IPS-15b (cell line): ENCODE measurements around the gene NSL1.
"Not testable (repeated sequence)": the region's sequence is repeated elsewhere in the genome, so short reads cannot be mapped to it uniquely, and the experiment has no call there.

Experiments
- H3K27me3 ChIP-seq: one replicate; pipeline ENCODE4 v1.6.1; 2013; ENCODE audit warnings: low read length; ENCODE audit not compliant: control insufficient read depth, insufficient read depth
- H3K36me3 ChIP-seq: one replicate; pipeline ENCODE4 v1.6.1; 2013; ENCODE audit warnings: low read length; ENCODE audit not compliant: control insufficient read depth, insufficient read depth
- H3K4me1 ChIP-seq: one replicate; pipeline ENCODE4 v1.6.1; 2013; ENCODE audit warnings: mild to moderate bottlenecking, low read length; ENCODE audit not compliant: control insufficient read depth, insufficient read depth
- H3K4me3 ChIP-seq: one replicate; pipeline ENCODE4 v1.5.1; 2013; ENCODE audit warnings: low read depth, low read length
- H3K9ac ChIP-seq: one replicate; pipeline ENCODE4 v1.6.1; 2013; ENCODE audit warnings: low read depth, mild to moderate bottlenecking, low read length
- H3K9me3 ChIP-seq: one replicate; pipeline ENCODE4 v1.6.1; 2013; ENCODE audit warnings: mild to moderate bottlenecking, low read length; ENCODE audit not compliant: control insufficient read depth, insufficient read depth

The NSL1 gene

GRCh38 chr1:212738330-212738729, 53.2 kb downstream of the NSL1 start:
- H3K4me3 ChIP-seq, result no peak overlapping the region
- H3K27me3 ChIP-seq, result no peaks in the 10 kb centered on the region
- no peaks in the 10 kb centered on the region for H3K9me3 ChIP-seq
- no peak overlapping the region for H3K9ac ChIP-seq
- H3K4me1 ChIP-seq, result no peaks in the 10 kb centered on the region
- no peaks in the 10 kb centered on the region for H3K36me3 ChIP-seq

- Histone ChIP-seq H3K36me3 (no peaks in the 10 kb centered on the region), H3K4me3 (no peak overlapping the region), H3K9ac (no peak overlapping the region), H3K9me3 (no peaks in the 10 kb centered on the region), H3K4me1 (no peaks in the 10 kb centered on the region), H3K27me3 (no peaks in the 10 kb centered on the region)
These were observed 54.0 kb downstream of the NSL1 start for GRCh38 chr1:212737559-212737958.

GRCh38 chr1:212733109-212733508, 58.5 kb downstream of the NSL1 start:
- no peaks in the 10 kb centered on the region for H3K36me3 ChIP-seq
- no peaks in the 10 kb centered on the region for H3K27me3 ChIP-seq
- no peak overlapping the region for H3K4me3 ChIP-seq
- H3K9me3 ChIP-seq, result no peaks in the 10 kb centered on the region
- no peak overlapping the region for H3K9ac ChIP-seq
- no peaks in the 10 kb centered on the region for H3K4me1 ChIP-seq

GRCh38 chr1:212731630-212732029, 59.9 kb downstream of the NSL1 start:
- H3K9me3 ChIP-seq, result no peaks in the 10 kb centered on the region
- H3K4me3 ChIP-seq, result no peak overlapping the region
- no peaks in the 10 kb centered on the region for H3K27me3 ChIP-seq
- no peak overlapping the region for H3K9ac ChIP-seq
- H3K4me1 ChIP-seq, result no peaks in the 10 kb centered on the region
- H3K36me3 ChIP-seq, result peaks cover under 1% of the 10 kb centered on the region

GRCh38 chr1:212728606-212729005, 63.0 kb downstream of the NSL1 start:
- H3K4me1 ChIP-seq, result no peaks in the 10 kb centered on the region
- peaks cover 2% of the 10 kb centered on the region for H3K36me3 ChIP-seq
- no peaks in the 10 kb centered on the region for H3K27me3 ChIP-seq
- H3K9ac ChIP-seq, result no peak overlapping the region
- H3K4me3 ChIP-seq, result no peak overlapping the region
- peaks cover 4% of the 10 kb centered on the region for H3K9me3 ChIP-seq

GRCh38 chr1:212727386-212728181, 64.0 kb downstream of the NSL1 start:
- H3K9me3 ChIP-seq, result peaks cover 4% of the 10 kb centered on the region
- H3K4me1 ChIP-seq, result no peaks in the 10 kb centered on the region
- no peak overlapping the region for H3K9ac ChIP-seq
- H3K27me3 ChIP-seq, result no peaks in the 10 kb centered on the region
- H3K4me3 ChIP-seq, result no peak overlapping the region
- H3K36me3 ChIP-seq, result peaks cover 2% of the 10 kb centered on the region

- H3K4me3 ChIP-seq, H3K27me3 ChIP-seq, H3K9me3 ChIP-seq, H3K9ac ChIP-seq, H3K4me1 ChIP-seq, H3K36me3 ChIP-seq: not testable (repeated sequence)
These were observed 66.9 kb downstream of the NSL1 start for GRCh38 chr1:212724679-212725078.

- Histone ChIP-seq H3K9me3 (peaks cover 4% of the 10 kb centered on the region), H3K4me3 (no peak overlapping the region), H3K36me3 (peaks cover 2% of the 10 kb centered on the region), H3K27me3 (no peaks in the 10 kb centered on the region), H3K4me1 (no peaks in the 10 kb centered on the region), H3K9ac (no peak overlapping the region)
These were observed 69.2 kb downstream of the NSL1 start for GRCh38 chr1:212722270-212722957.

- Histone ChIP-seq H3K9ac (no peak overlapping the region), H3K4me3 (no peak overlapping the region), H3K4me1 (no peaks in the 10 kb centered on the region)
These were observed 70.0 kb downstream of the NSL1 start for GRCh38 chr1:212721388-212722247.

GRCh38 chr1:212719633-212720032, 71.9 kb downstream of the NSL1 start:
- Histone ChIP-seq H3K9me3 (no peaks in the 10 kb centered on the region), H3K9ac (no peak overlapping the region), H3K4me3 (no peak overlapping the region), H3K27me3 (no peaks in the 10 kb centered on the region), H3K4me1 (no peaks in the 10 kb centered on the region), H3K36me3 (no peaks in the 10 kb centered on the region)

More at GRCh38 chr1:212721388-212722247, 70.0 kb downstream of the NSL1 start:
- peaks cover 4% of the 10 kb centered on the region for H3K9me3 ChIP-seq
- no peaks in the 10 kb centered on the region for H3K27me3 ChIP-seq
- H3K36me3 ChIP-seq, result peaks cover 1% of the 10 kb centered on the region

- Histone ChIP-seq H3K9ac (no peak overlapping the region), H3K4me1 (no peaks in the 10 kb centered on the region), H3K36me3 (no peaks in the 10 kb centered on the region), H3K9me3 (no peaks in the 10 kb centered on the region), H3K27me3 (no peaks in the 10 kb centered on the region), H3K4me3 (no peak overlapping the region)
These were observed 73.1 kb downstream of the NSL1 start for GRCh38 chr1:212718499-212718898.
